NCI-H2196 (cell line): ENCODE measurements around the gene TIMM17B.
"Not testable (repeated sequence)": the region's sequence is repeated elsewhere in the genome, so short reads cannot be mapped to it uniquely, and the experiment has no call there.

ENCODE experiments used
- DNase-seq: peaks from one replicate; lab custom pipeline; 2025; ENCODE audit not compliant: unreplicated experiment; lab: John Stamatoyannopoulos, UW

TIMM17B gene

GRCh38 chrX:48897157-48897624 lies 377 bp downstream of the TIMM17B start:
- peak; percentile 81 for DNase-seq

- no peak for DNase-seq
Measured at GRCh38 chrX:48896611-48897011, 957 bp downstream of the TIMM17B start.

- no peak for DNase-seq
Measured at GRCh38 chrX:48894891-48895290, 2.7 kb downstream of the TIMM17B start.

- no peak for DNase-seq
Measured at GRCh38 chrX:48893556-48894348, 3.8 kb downstream of the TIMM17B start.

GRCh38 chrX:48892896-48893295 lies 4.7 kb downstream of the TIMM17B start:
- no peak for DNase-seq

- DNase-seq = peak; percentile 82
Measured at GRCh38 chrX:48891402-48892288, 5.9 kb downstream of the TIMM17B start.

- DNase-seq = no peak
Measured at GRCh38 chrX:48890934-48891401, 6.6 kb downstream of the TIMM17B start.

- DNase-seq = no peak
Measured at GRCh38 chrX:48890296-48890925, 7.2 kb downstream of the TIMM17B start.

GRCh38 chrX:48886586-48886985 lies 11.0 kb downstream of the TIMM17B start:
- DNase-seq = not testable (repeated sequence)

- no peak for DNase-seq
Measured at GRCh38 chrX:48883729-48884128, 13.8 kb downstream of the TIMM17B start.

GRCh38 chrX:48876944-48877343 lies 20.6 kb downstream of the TIMM17B start:
- not testable (repeated sequence) for DNase-seq

- DNase-seq = not testable (repeated sequence)
Measured at GRCh38 chrX:48872017-48872416, 25.6 kb downstream of the TIMM17B start.

GRCh38 chrX:48864210-48864609 lies 33.4 kb downstream of the TIMM17B start:
- DNase-seq = peak; percentile 22

GRCh38 chrX:48854898-48855297 lies 42.7 kb downstream of the TIMM17B start:
- no peak for DNase-seq

GRCh38 chrX:48854121-48854804 lies 43.3 kb downstream of the TIMM17B start:
- not testable (repeated sequence) for DNase-seq

- not testable (repeated sequence) for DNase-seq
Measured at GRCh38 chrX:48853494-48853893, 44.1 kb downstream of the TIMM17B start.

- DNase-seq = no peak
Measured at GRCh38 chrX:48852857-48853256, 44.7 kb downstream of the TIMM17B start.

GRCh38 chrX:48848847-48849246 lies 48.7 kb downstream of the TIMM17B start:
- no peak for DNase-seq
